K562 (cell line): Measurements from ENCODE around the gene LRRC74B. TPM values are rescaled to one million over a fixed set of nuclear protein-coding genes. Genes with fewer than 3 reads are reported as not detected.
A peak's percentile ranks its signal among the peaks of the same experiment; 100 is the strongest.

Experiments
- BHLHE40 ChIP-seq: IDR thresholded peaks from 2 replicates; pipeline ENCODE4 v1.6.1; 2011; ENCODE audit warnings: low read length, improper control_type of control experiment
- BRCA1 ChIP-seq, 2 experiments: fragments of 450-650 bp in 1 of 2; sonication (generic) in 1 of 2; formaldehyde crosslinking in 1 of 2; IDR thresholded peaks; 2 replicates each; pipeline versions ENCODE4 v1.5.0 to v1.6.1; 2017 to 2020; ENCODE audit warnings: mild to moderate bottlenecking in 1 of 2, missing genetic modification reagents in 1 of 2
- CAMTA2 ChIP-seq: fragments of 250-450 bp; sonication (Bioruptor Pico); conservative IDR thresholded peaks from 2 replicates; pipeline ENCODE4 v1.5.1; 2022
- ELF2 ChIP-seq: fragments of 250-450 bp; sonication (Bioruptor Pico); IDR thresholded peaks from 2 replicates; pipeline ENCODE4 v1.5.0; 2021; ENCODE audit warnings: mild to moderate bottlenecking
- HDAC6 ChIP-seq: IDR thresholded peaks from 2 replicates; pipeline ENCODE4 v1.6.1; 2012; ENCODE audit warnings: low read depth, mild to moderate bottlenecking, control low read depth, inconsistent platforms, low read length, moderate library complexity
- HEY1 ChIP-seq: fragments of 250-450 bp; sonication (Bioruptor Pico); IDR thresholded peaks from 2 replicates; pipeline ENCODE4 v1.5.0; 2020; ENCODE audit warnings: mild to moderate bottlenecking, moderate library complexity, borderline replicate concordance
- NR4A1 ChIP-seq, 2 experiments: fragments of 250-450 bp in 1 of 2; fragments of 450-650 bp in 1 of 2; sonication (Bioruptor Pico) in 1 of 2; IDR thresholded peaks; 2 replicates each; pipeline versions ENCODE4 v1.4.0 to v1.6.1; 2016 to 2020; ENCODE audit warnings: mild to moderate bottlenecking in 2 of 2, missing compliant biosample characterization in 1 of 2, missing genetic modification characterization in 1 of 2, moderate library complexity in 1 of 2
- RBM14 ChIP-seq: fragments of 200-400 bp; formaldehyde crosslinking; IDR thresholded peaks from 2 replicates; pipeline ENCODE4 v1.6.1; 2018; ENCODE audit warnings: low read depth, mild to moderate bottlenecking, low read length, moderate library complexity, borderline replicate concordance; ENCODE audit not compliant: insufficient read depth
- SMARCE1 ChIP-seq: fragments of 450-650 bp; IDR thresholded peaks from 2 replicates; pipeline ENCODE4 v1.7.1; 2016; ENCODE audit warnings: mild to moderate bottlenecking
- SRSF9 ChIP-seq: fragments of 200-400 bp; formaldehyde crosslinking; IDR thresholded peaks from 2 replicates; pipeline ENCODE4 v1.6.1; 2017; ENCODE audit warnings: low read depth, low read length, borderline replicate concordance
- XRCC5 ChIP-seq: fragments of 200-400 bp; formaldehyde crosslinking; IDR thresholded peaks from 2 replicates; pipeline ENCODE4 v1.6.1; 2017; ENCODE audit warnings: low read depth, mild to moderate bottlenecking, low read length
- ZC3H8 ChIP-seq: fragments of 450-650 bp; IDR thresholded peaks from 2 replicates; pipeline ENCODE4 v1.6.1; 2017
- ZNF3 ChIP-seq: fragments of 250-450 bp; sonication (Bioruptor Pico); IDR thresholded peaks from 2 replicates; pipeline ENCODE4 v1.5.0; 2021; ENCODE audit warnings: mild to moderate bottlenecking, moderate library complexity
- ZNF444 ChIP-seq: fragments of 250-450 bp; sonication (Bioruptor Pico); IDR thresholded peaks from 2 replicates; pipeline ENCODE4 v1.4.0; 2020; ENCODE audit warnings: mild to moderate bottlenecking, moderate library complexity
- ZNF507 ChIP-seq: conservative IDR thresholded peaks from 2 replicates; pipeline ENCODE4 v1.6.1; 2017; ENCODE audit warnings: missing genetic modification characterization, missing compliant biosample characterization
- polyA plus RNA-seq, 8 experiments: library from polyadenylated mRNA; depleted of rRNA in 4 of 8; stranded (reverse) in 5 of 8; unstranded in 3 of 8; fragments of >200 nt; fragmentation: Nextera tagmentation in 2 of 8; fragmentation: Illumina TruSeq in 1 of 8; extraction: Ambion mirVana in 2 of 8; extraction: Trizol in 1 of 8; gene quantifications; 2 replicates each; pipeline versions ENCODE4 v1.2.1 to v1.2.3, GENCODE V29; 2011 to 2014; ENCODE audit warnings: inconsistent platforms in 1 of 8, missing spikeins in 1 of 8
- total RNA-seq, 7 experiments: library from RNA; depleted of rRNA in 6 of 7; stranded (reverse); fragments of >200 nt in 6 of 7; fragmentation: Illumina TruSeq in 2 of 7; extraction: Trizol in 2 of 7; gene quantifications; 2 replicates each; pipeline versions ENCODE4 v1.2.1 to v1.2.3, GENCODE V29; 2011 to 2021; ENCODE audit warnings: low replicate concordance in 1 of 7
- TF ChIP-seq, protein P1 (sequence below): fragments of 450-650 bp; formaldehyde crosslinking; conservative IDR thresholded peaks from 2 replicates; pipeline ENCODE4 v1.4.0; 2022; ENCODE audit warnings: mild to moderate bottlenecking, missing genetic modification characterization
- TF ChIP-seq, protein P2 (sequence below), 2 experiments: fragments of 250-450 bp in 1 of 2; fragments of 450-650 bp in 1 of 2; sonication (Bioruptor Pico) in 1 of 2; IDR thresholded peaks; 2 replicates each; pipeline versions ENCODE4 v1.6.1 to v1.8.0; 2016 to 2021; ENCODE audit warnings: mild to moderate bottlenecking in 2 of 2, moderate library complexity in 2 of 2, missing compliant biosample characterization in 1 of 2, missing genetic modification characterization in 1 of 2
- TF ChIP-seq, protein P3 (sequence below): fragments of 200-800 bp; sonication (Bioruptor generic); IDR thresholded peaks from 2 replicates; pipeline ENCODE4 v1.6.1; 2016; ENCODE audit warnings: missing genetic modification characterization, missing compliant biosample characterization
- TF ChIP-seq, protein P4 (sequence below): fragments of 250-450 bp; sonication (Bioruptor Pico); IDR thresholded peaks from 2 replicates; pipeline ENCODE4 v1.5.0; 2021

The LRRC74B gene
- total and polyA plus RNA-seq, 9 of the 15 experiments (the other 6 are each of a cell fraction or from before 2014, with no cell fraction given), result not detected

DNA sequence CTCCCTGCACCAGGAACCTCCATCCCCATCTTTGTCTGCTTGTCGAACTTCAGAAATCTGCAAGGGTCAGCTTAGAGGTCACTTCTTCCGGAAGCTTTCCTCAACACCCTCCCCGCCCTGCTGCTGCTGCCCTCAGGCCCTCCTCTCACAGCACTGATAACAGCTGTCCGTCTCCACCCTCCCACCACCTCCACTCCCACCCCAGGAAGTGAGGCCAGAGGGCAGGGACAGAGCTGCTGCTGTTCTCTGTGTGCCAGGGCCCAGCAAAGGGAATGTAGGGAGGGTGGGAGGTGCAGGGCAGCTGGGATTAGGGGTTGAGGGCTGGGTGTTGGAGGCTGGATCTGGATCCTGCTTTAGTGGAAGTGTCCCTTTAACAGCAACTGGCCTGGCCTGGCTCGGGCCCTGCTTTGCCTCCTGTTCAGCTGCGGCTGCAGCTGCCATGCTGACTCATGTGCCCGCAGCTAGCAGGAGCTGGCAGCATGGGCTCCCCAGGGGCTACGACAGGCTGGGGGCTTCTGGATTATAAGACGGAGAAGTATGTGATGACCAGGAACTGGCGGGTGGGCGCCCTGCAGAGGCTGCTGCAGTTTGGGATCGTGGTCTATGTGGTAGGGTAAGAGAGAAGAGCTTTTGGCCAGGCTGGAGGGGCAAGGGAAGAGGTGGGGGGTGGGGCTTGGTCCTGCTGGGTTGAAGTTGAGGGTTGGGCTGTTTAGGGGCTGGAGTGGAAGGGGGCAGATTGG lies 30.9 kb upstream of the LRRC74B start, which contains the start of gene P2RX6 (continued):
- TF ChIP-seq, protein P1, sequence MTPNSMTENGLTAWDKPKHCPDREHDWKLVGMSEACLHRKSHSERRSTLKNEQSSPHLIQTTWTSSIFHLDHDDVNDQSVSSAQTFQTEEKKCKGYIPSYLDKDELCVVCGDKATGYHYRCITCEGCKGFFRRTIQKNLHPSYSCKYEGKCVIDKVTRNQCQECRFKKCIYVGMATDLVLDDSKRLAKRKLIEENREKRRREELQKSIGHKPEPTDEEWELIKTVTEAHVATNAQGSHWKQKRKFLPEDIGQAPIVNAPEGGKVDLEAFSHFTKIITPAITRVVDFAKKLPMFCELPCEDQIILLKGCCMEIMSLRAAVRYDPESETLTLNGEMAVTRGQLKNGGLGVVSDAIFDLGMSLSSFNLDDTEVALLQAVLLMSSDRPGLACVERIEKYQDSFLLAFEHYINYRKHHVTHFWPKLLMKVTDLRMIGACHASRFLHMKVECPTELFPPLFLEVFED (CRISPR knock-in tag), result peak; percentile 93; the same call in 1 of the 2 replicates
- TF ChIP-seq ELF2 (CRISPR knock-in tag) (peak; percentile 95), ZNF507 (no peak), BHLHE40 (peak; percentile 57), ZC3H8 (no peak), ZNF444 (CRISPR knock-in tag) (peak; percentile 66; the same call in 1 of the 2 replicates), HDAC6 (no peak), HEY1 (CRISPR knock-in tag) (0 out of 2 replicates have a peak, but pooled peaks have one; percentile 5), SRSF9 (no peak), CAMTA2 (CRISPR knock-in tag) (0 out of 2 replicates have a peak, but pooled peaks have one; percentile 74), SMARCE1 (no peak), XRCC5 (no peak), BRCA1 (IDR thresholded peaks at IDR 0.05) (no peak), BRCA1 (CRISPR knock-in tag; IDR thresholded peaks at IDR 0.05) (no peak), NR4A1 (CRISPR knock-in tag; IDR thresholded peaks at IDR 0.05) (no peak), NR4A1 (tag; IDR thresholded peaks at IDR 0.05) (peak; percentile 12; the same call in 1 of the 2 replicates), RBM14 (no peak; the same call in 1 of the 2 replicates), ZNF3 (CRISPR knock-in tag) (no peak)
- TF ChIP-seq, protein P2, sequence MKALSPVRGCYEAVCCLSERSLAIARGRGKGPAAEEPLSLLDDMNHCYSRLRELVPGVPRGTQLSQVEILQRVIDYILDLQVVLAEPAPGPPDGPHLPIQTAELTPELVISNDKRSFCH (CRISPR knock-in tag; IDR thresholded peaks at IDR 0.05), result no peak
- TF ChIP-seq, protein P2 (tag; IDR thresholded peaks at IDR 0.05), result peak; percentile 68; the same call in 1 of the 2 replicates
- TF ChIP-seq, protein P3, sequence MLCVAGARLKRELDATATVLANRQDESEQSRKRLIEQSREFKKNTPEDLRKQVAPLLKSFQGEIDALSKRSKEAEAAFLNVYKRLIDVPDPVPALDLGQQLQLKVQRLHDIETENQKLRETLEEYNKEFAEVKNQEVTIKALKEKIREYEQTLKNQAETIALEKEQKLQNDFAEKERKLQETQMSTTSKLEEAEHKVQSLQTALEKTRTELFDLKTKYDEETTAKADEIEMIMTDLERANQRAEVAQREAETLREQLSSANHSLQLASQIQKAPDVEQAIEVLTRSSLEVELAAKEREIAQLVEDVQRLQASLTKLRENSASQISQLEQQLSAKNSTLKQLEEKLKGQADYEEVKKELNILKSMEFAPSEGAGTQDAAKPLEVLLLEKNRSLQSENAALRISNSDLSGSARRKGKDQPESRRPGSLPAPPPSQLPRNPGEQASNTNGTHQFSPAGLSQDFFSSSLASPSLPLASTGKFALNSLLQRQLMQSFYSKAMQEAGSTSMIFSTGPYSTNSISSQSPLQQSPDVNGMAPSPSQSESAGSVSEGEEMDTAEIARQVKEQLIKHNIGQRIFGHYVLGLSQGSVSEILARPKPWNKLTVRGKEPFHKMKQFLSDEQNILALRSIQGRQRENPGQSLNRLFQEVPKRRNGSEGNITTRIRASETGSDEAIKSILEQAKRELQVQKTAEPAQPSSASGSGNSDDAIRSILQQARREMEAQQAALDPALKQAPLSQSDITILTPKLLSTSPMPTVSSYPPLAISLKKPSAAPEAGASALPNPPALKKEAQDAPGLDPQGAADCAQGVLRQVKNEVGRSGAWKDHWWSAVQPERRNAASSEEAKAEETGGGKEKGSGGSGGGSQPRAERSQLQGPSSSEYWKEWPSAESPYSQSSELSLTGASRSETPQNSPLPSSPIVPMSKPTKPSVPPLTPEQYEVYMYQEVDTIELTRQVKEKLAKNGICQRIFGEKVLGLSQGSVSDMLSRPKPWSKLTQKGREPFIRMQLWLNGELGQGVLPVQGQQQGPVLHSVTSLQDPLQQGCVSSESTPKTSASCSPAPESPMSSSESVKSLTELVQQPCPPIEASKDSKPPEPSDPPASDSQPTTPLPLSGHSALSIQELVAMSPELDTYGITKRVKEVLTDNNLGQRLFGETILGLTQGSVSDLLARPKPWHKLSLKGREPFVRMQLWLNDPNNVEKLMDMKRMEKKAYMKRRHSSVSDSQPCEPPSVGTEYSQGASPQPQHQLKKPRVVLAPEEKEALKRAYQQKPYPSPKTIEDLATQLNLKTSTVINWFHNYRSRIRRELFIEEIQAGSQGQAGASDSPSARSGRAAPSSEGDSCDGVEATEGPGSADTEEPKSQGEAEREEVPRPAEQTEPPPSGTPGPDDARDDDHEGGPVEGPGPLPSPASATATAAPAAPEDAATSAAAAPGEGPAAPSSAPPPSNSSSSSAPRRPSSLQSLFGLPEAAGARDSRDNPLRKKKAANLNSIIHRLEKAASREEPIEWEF (CRISPR knock-in tag), result no peak
- TF ChIP-seq, protein P4, sequence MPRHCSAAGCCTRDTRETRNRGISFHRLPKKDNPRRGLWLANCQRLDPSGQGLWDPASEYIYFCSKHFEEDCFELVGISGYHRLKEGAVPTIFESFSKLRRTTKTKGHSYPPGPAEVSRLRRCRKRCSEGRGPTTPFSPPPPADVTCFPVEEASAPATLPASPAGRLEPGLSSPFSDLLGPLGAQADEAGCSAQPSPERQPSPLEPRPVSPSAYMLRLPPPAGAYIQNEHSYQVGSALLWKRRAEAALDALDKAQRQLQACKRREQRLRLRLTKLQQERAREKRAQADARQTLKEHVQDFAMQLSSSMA (CRISPR knock-in tag), result no peak
